GM12801 (cell line): ENCODE measurements around the gene PADI2.

ENCODE experiments used
- TF ChIP-seq, protein P1 (sequence below): IDR thresholded peaks from one replicate; pipeline ENCODE4 v1.5.1; 2011; ENCODE audit warnings: control low read depth; ENCODE audit not compliant: insufficient read length; ENCODE audit errors: extremely low read depth

Gene PADI2

DNA sequence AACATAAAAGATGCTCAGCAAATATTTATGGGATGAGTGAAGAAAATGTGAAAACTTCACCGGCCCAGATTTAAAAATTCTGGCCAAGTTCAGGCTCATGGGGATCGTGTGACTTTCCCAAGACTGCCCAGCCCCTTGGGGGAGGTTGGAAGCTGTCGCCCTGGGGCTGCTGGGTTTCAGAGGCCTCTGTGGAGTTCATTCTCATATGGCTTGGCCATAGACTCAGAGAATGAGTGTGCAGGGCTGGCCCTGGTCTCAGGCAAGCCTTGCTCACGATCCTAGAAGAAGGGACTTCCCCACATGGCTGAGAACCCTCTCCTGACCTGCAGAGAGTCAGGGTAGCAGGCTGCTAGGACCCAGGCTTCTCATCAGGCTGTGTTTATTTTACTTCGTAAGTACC lies 24.6 kb downstream of the PADI2 start:
- TF ChIP-seq, protein P1, sequence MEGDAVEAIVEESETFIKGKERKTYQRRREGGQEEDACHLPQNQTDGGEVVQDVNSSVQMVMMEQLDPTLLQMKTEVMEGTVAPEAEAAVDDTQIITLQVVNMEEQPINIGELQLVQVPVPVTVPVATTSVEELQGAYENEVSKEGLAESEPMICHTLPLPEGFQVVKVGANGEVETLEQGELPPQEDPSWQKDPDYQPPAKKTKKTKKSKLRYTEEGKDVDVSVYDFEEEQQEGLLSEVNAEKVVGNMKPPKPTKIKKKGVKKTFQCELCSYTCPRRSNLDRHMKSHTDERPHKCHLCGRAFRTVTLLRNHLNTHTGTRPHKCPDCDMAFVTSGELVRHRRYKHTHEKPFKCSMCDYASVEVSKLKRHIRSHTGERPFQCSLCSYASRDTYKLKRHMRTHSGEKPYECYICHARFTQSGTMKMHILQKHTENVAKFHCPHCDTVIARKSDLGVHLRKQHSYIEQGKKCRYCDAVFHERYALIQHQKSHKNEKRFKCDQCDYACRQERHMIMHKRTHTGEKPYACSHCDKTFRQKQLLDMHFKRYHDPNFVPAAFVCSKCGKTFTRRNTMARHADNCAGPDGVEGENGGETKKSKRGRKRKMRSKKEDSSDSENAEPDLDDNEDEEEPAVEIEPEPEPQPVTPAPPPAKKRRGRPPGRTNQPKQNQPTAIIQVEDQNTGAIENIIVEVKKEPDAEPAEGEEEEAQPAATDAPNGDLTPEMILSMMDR = no peak

DNA sequence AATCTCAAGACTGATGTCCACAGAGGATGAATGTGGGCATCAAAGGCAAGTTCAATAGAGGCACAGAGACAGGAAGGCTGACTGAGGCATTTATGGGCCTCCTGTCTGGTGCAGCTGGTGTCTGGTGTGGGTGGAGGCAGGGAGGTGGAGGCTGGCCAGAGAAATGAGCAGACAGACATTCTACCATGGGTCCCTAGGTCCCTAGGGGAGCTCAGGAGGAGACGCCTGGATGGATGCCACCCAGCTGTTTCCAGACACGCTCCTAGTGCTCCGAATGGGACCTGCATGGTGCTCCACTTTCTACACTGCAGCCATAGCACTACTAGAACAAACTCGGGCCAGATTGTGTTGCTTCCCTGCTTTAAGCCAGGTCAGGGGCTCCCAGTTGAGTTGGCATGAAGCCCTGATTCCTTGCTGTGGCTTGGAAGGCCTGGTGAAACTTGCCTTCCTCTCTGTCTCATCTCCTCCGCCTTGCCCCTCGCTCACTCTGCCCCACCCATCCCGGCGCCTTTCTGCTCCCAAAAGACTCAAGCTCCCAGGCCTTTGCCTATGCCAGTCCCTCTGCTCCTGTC lies 25.3 kb downstream of the PADI2 start:
- TF ChIP-seq, protein P1 = no peak

DNA sequence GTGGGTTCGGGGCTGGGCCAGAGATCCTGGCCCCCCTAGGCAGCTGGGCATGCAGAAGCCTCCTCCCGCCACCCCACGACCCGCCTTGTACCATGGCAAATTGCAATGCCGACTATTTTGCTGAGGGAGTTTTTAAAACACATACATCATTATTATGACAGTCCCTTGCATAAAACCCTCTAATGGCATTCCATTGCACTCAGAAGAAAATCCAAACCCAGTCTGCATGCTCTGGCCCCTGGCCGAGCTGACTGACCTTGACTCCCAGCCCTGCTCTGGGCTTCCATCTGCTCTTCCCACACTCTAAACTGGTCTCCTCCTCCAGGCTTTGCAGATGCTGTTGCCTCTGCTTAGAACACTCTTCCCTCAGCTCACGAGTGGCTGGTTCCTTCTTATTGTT lies 28.0 kb downstream of the PADI2 start:
- TF ChIP-seq, protein P1 = no peak

DNA sequence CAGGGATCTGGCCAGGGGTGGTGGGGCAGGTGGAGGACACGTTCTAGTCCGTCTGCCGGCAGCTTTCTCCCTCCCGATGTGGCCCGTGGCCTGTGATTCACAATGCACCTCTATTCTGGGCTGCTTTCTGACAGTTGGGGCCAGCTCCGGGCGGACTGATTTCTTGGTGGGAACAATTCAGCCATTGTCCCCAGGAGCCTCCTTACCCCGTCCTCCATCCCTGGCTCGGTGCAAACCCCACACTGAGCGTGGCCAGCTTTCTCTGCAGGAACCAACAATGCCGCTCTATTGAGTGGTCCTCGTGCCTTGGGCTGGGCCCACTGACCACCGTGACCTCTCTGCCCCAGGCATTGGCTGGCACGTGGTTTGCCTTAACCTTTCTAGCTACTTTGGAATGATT lies 29.7 kb downstream of the PADI2 start:
- TF ChIP-seq, protein P1 = no peak

DNA sequence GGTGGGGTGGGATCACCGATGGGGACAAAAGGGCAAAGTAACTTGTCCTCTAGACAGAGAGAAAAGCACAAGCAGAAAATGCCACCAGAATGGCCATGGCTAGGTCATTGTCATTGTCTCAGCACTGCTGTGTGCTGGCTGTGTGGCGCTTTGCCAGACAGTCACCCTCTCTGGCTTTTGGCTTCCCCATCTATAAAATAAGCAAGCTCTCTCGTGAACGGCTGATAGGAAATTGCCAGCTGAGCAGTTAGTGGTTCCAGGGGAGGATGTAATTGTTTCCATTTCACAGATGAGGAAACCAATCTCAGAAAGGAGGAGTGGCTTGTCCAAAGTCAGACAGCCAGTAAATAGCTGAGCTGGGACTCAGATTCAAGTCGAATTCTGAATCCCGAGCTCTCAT lies 32.5 kb downstream of the PADI2 start:
- TF ChIP-seq, protein P1 = no peak

DNA sequence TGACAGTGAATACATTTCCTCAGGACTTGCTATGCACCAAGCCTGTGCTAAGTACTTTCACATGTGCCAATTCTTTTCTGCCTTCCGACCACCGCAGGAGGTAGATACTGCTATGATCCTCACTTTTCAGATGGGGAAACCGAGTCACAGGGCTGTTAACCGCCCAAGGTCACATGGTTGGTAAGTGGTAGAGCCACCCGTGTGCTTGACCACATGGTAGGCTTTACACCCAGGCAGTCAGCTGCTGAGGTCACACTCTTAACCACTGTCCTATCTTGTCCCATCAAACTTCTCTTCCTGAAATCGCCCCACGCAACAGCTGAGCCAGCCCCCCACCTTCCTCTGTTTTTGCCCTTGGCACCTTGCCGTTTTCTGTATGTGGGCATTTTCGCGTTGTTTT lies 34.5 kb downstream of the PADI2 start:
- TF ChIP-seq, protein P1 = no peak

DNA sequence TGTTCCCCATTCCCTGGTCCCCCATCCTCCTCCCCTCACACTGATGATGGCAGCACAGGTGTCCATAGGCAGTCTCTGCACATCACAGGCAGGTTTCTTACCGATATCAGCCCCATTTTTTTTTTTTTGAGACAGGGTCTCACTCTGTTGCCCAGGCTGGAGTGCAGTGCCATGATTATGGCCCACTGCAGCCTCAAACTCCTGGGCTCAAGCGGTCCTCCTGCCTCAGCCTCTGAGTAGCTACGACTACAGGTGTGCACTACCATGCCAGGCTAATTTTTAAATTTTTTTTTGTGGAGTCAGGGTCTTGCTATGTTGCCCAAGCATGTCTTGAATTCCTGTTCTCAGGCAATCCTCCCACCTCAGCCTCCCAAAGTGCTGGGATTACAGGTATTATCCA lies 36.5 kb downstream of the PADI2 start:
- TF ChIP-seq, protein P1 = no peak
